ENCODE data around the gene HSPB6. TPM values are rescaled to one million over a fixed set of nuclear protein-coding genes. Genes with fewer than 3 reads are reported as not detected.

Gene HSPB6
- total and polyA plus RNA-seq, 2 of the 8 experiments (the other 6 are each of a cell fraction or from before 2014, with no cell fraction given): 0.91 TPM; not detected in 1

GRCh38 chr19:35777961-35778360, 21.1 kb upstream of the HSPB6 start:
- H2AK5ac ChIP-seq (ENCODE audit: low read depth, low read length): no peak overlapping the region
- no peak overlapping the region for H3K4ac ChIP-seq (replicated peaks; ENCODE audit: insufficient read length, low read depth, low read length)
- 0 out of 2 replicates have a peak overlapping the region, but pooled peaks have one; percentile 3 for H2BK5ac ChIP-seq (ENCODE audit: low read depth, low read length)
- no peak overlapping the region; the same call in 1 of the 2 replicates for H2BK15ac ChIP-seq (ENCODE audit: low read length)
- H4K91ac ChIP-seq (replicated peaks; ENCODE audit: insufficient read length, low read length): peak overlapping the region; percentile 10
- peaks cover 0 to 25% (median 20%) of the 10 kb centered on the region in 4 experiments; a peak in 6 of 7 replicates for H3K4me1 ChIP-seq (replicated peaks in 1 of 4; ENCODE audit: control insufficient read depth in 3 of 4, insufficient read depth in 4 of 4, low read length in 3 of 4)
- no peak overlapping the region for H2BK20ac ChIP-seq (ENCODE audit: low read length)
- peak overlapping the region in 1 of 4 experiments; percentile 3; a peak in 2 of 8 replicates for H3K4me3 ChIP-seq (ENCODE audit: extremely low read depth in 1 of 4, insufficient read depth in 2 of 4, low read depth in 3 of 4, low read length in 4 of 4)
- H3K27me3 ChIP-seq (replicated peaks in 1 of 4; ENCODE audit: control insufficient read depth in 3 of 4, extremely low read depth in 1 of 4, insufficient read depth in 3 of 4, low read length in 3 of 4): peaks cover 0 to 9% (median 7%) of the 10 kb centered on the region in 4 experiments; a peak in 3 of 7 replicates
- H3K36me3 ChIP-seq (ENCODE audit: control insufficient read depth in 2 of 4, insufficient read depth in 4 of 4, low read length in 3 of 4): no peaks in the 10 kb centered on the region
- no peak overlapping the region for H3K18ac ChIP-seq (ENCODE audit: extremely low read depth, low read length)
- H3K27ac ChIP-seq (ENCODE audit: low read depth, low read length): no peak overlapping the region
- peaks cover 4% of the 10 kb centered on the region; the same call in 1 of the 2 replicates for H3K23me2 ChIP-seq (ENCODE audit: low read depth, low read length)
- H2BK12ac ChIP-seq (ENCODE audit: low read depth, low read length): no peak overlapping the region
- no peak overlapping the region for H3K14ac ChIP-seq (ENCODE audit: insufficient read length)
- WGBS, 2 experiments (ENCODE audit: extremely low coverage in 1 of 2, insufficient coverage in 1 of 2, insufficient read length in 1 of 2, insufficient replicate concordance in 2 of 2, low coverage in 1 of 2, low lambda C conversion rate in 2 of 2, missing lambda C conversion rate in 1 of 2): 84% methylated on average over 7 of the region's 7 CpGs; no CpG with 5 or more reads in 1 of the 2 experiments
- H3K79me1 ChIP-seq (ENCODE audit: low read depth, low read length): no peaks in the 10 kb centered on the region; the same call in 1 of the 2 replicates
- H4K5ac ChIP-seq (ENCODE audit: insufficient read length, low read depth, low read length): no peak overlapping the region
- no peak overlapping the region for H3K56ac ChIP-seq (replicated peaks; ENCODE audit: insufficient read length, low read depth, low read length)
- peaks cover 0 to 3% of the 10 kb centered on the region in 2 experiments for H4K20me1 ChIP-seq (replicated peaks in 1 of 2; ENCODE audit: control insufficient read depth in 1 of 2, insufficient read depth in 2 of 2, low read length in 2 of 2)
- no peak overlapping the region for H4K8ac ChIP-seq (ENCODE audit: extremely low read depth, insufficient read depth, low read length)
- H3K4me2 ChIP-seq (ENCODE audit: insufficient read depth in 1 of 2, low read depth in 2 of 2, low read length in 2 of 2): peak overlapping the region in 1 of 2 experiments; percentile 82; a peak in 2 of 4 replicates
- H3K23ac ChIP-seq (ENCODE audit: insufficient read length): no peak overlapping the region
- no peaks in the 10 kb centered on the region for H3K9me3 ChIP-seq (ENCODE audit: insufficient read depth in 2 of 2, low read depth in 1 of 2, low read length in 1 of 2)
- no peak overlapping the region for H3K9ac ChIP-seq (replicated peaks in 1 of 4; ENCODE audit: extremely low read depth in 1 of 4, low read depth in 3 of 4, low read length in 3 of 4)
- H3K79me2 ChIP-seq (ENCODE audit: control insufficient read depth in 1 of 2, insufficient read depth in 2 of 2, low read length in 2 of 2): no peaks in the 10 kb centered on the region
- FAIRE-seq (no peak), DNase-seq (ENCODE audit: low read depth in 1 of 2, low spot score in 2 of 2) (no peak)
- CTCF ChIA-PET (ENCODE audit: partially characterized antibody): interaction anchor here (1.0 to 1.2 kb wide), 6 partner anchors 8 to 153 kb away, joined by 3 to 5 read pairs (median 4); no protein-coding TSS in a partner anchor
- H2AFZ ChIP-seq (ENCODE audit: low read length): no peak overlapping the region
- H2BK120ac ChIP-seq (replicated peaks; ENCODE audit: low read depth, low read length): no peak overlapping the region
- POLR2A ChIA-PET (ENCODE audit: partially characterized antibody): interaction anchor here (1.0 to 3.1 kb wide), 6 partner anchors 11 to 37 kb away, joined by 3 to 7 read pairs (median 4); partner anchors contain the start of genes HSPB6, PSENEN and U2AF1L4
- TF ChIP-seq MAX (IDR thresholded peaks at IDR 0.05) (no peak), JUN (IDR thresholded peaks at IDR 0.05; ENCODE audit: low read depth, low read length) (no peak), CBX5 (IDR thresholded peaks at IDR 0.05; ENCODE audit: low read depth, low read length) (no peak), POU5F1 (IDR thresholded peaks at IDR 0.05; ENCODE audit: low read depth, low read length) (no peak), KDM5A (IDR thresholded peaks at IDR 0.05; ENCODE audit: low read length) (no peak), TCF12 (IDR thresholded peaks at IDR 0.05; ENCODE audit: low read depth, low read length) (no peak), RFX5 (IDR thresholded peaks at IDR 0.05; ENCODE audit: borderline replicate concordance, low read depth, low read length) (no peak), ATF3 (IDR thresholded peaks at IDR 0.05; ENCODE audit: insufficient read depth, low read depth, low read length) (no peak), CBX8 (IDR thresholded peaks at IDR 0.05; ENCODE audit: borderline replicate concordance, low read depth, low read length) (no peak)

All from H1 (cell line).